Mesenchymal stem cell (in vitro differentiated cells and primary cell): Measurements from ENCODE around the gene HSPA14.

Experiments used
- DNase-seq: peaks from one replicate; pipeline ENCODE4 v3.0.0-alpha.2; 2013
- H2AFZ ChIP-seq: one replicate; pipeline ENCODE4 v1.6.1; 2013; ENCODE audit warnings: low read depth, mild to moderate bottlenecking, control low read depth, inconsistent platforms, low read length, moderate library complexity
- H2AK5ac ChIP-seq: 2 replicates; pipeline ENCODE4 v1.6.1; 2013; ENCODE audit warnings: low read length, moderate library complexity, mild to moderate bottlenecking, inconsistent platforms; ENCODE audit not compliant: severe bottlenecking
- H2BK120ac ChIP-seq: one replicate; pipeline ENCODE4 v1.6.1; 2013; ENCODE audit warnings: low read depth, mild to moderate bottlenecking, inconsistent platforms, low read length, moderate library complexity
- H2BK12ac ChIP-seq, 2 experiments: one replicate each; pipeline ENCODE4 v1.6.1; 2013; ENCODE audit warnings: inconsistent platforms in 2 of 2, low read length in 2 of 2, mild to moderate bottlenecking in 2 of 2, moderate library complexity in 2 of 2, control low read depth in 1 of 2
- H2BK15ac ChIP-seq: one replicate; pipeline ENCODE4 v1.6.1; 2013; ENCODE audit warnings: mild to moderate bottlenecking, low read depth, inconsistent platforms; ENCODE audit not compliant: poor library complexity, severe bottlenecking
- H2BK5ac ChIP-seq: 2 replicates; pipeline ENCODE4 v1.6.1; 2013; ENCODE audit warnings: low read depth, mild to moderate bottlenecking, low read length, control low read depth, inconsistent platforms; ENCODE audit not compliant: poor library complexity, severe bottlenecking
- H3K14ac ChIP-seq, 2 experiments: one replicate each; pipeline ENCODE4 v1.6.1; 2013; ENCODE audit warnings: inconsistent platforms in 2 of 2, low read length in 2 of 2, control low read depth in 1 of 2, mild to moderate bottlenecking in 1 of 2, moderate library complexity in 1 of 2
- H3K18ac ChIP-seq, 2 experiments: one replicate each; pipeline ENCODE4 v1.6.1; 2013; ENCODE audit warnings: inconsistent platforms in 2 of 2, low read length in 2 of 2, control low read depth in 1 of 2, low read depth in 1 of 2, mild to moderate bottlenecking in 1 of 2
- H3K23ac ChIP-seq, 2 experiments: one replicate each; pipeline ENCODE4 v1.6.1; 2013; ENCODE audit warnings: inconsistent platforms in 2 of 2, low read length in 2 of 2, mild to moderate bottlenecking in 2 of 2, moderate library complexity in 2 of 2, control low read depth in 1 of 2
- H3K27ac ChIP-seq: 2 replicates; pipeline ENCODE4 v1.5.1; 2013; ENCODE audit warnings: mild to moderate bottlenecking, moderate library complexity, low read length, control low read depth, inconsistent platforms; ENCODE audit not compliant: poor library complexity, severe bottlenecking
- H3K27me3 ChIP-seq, 2 experiments: 2 replicates each; pipeline versions ENCODE4 v1.6.1 to v1.7.0; 2013; ENCODE audit warnings: low read length in 2 of 2, mild to moderate bottlenecking in 2 of 2, moderate library complexity in 2 of 2, control low read depth in 1 of 2, inconsistent platforms in 1 of 2; ENCODE audit not compliant: control insufficient read depth in 1 of 2, insufficient read depth in 1 of 2
- H3K36me3 ChIP-seq, 2 experiments: 2 replicates each; pipeline versions ENCODE4 v1.6.1 to v1.7.0; 2013; ENCODE audit warnings: low read length in 2 of 2, control low read depth in 1 of 2, inconsistent platforms in 1 of 2, low read depth in 1 of 2, mild to moderate bottlenecking in 1 of 2; ENCODE audit not compliant: insufficient read depth in 2 of 2, control insufficient read depth in 1 of 2
- H3K4ac ChIP-seq, 2 experiments: one replicate each; pipeline ENCODE4 v1.6.1; 2013; ENCODE audit warnings: inconsistent platforms in 2 of 2, low read length in 2 of 2, mild to moderate bottlenecking in 2 of 2, moderate library complexity in 2 of 2, control low read depth in 1 of 2, low read depth in 1 of 2
- H3K4me1 ChIP-seq: 2 replicates; pipeline ENCODE4 v1.6.1; 2013; ENCODE audit warnings: low read depth, low read length, control low read depth; ENCODE audit not compliant: control insufficient read depth, insufficient read depth
- H3K4me2 ChIP-seq: 2 replicates; pipeline ENCODE4 v1.6.1; 2013; ENCODE audit warnings: low read length, mild to moderate bottlenecking, inconsistent platforms; ENCODE audit not compliant: poor library complexity, severe bottlenecking
- H3K4me3 ChIP-seq, 2 experiments: 2 replicates each; pipeline versions ENCODE4 v1.5.1 to v1.7.0; 2013; ENCODE audit warnings: low read length in 2 of 2, mild to moderate bottlenecking in 2 of 2, control low read depth in 1 of 2, low read depth in 1 of 2; ENCODE audit not compliant: insufficient read depth in 1 of 2
- H3K79me1 ChIP-seq: replicated peaks from 2 replicates; pipeline ENCODE4 v1.6.1; 2013; ENCODE audit warnings: mild to moderate bottlenecking, control low read depth, low read length, inconsistent platforms; ENCODE audit not compliant: poor library complexity, severe bottlenecking
- H3K9ac ChIP-seq: 2 replicates; pipeline ENCODE4 v1.7.0; 2013; ENCODE audit warnings: mild to moderate bottlenecking, low read length, moderate library complexity
- H3K9me3 ChIP-seq: 2 replicates; pipeline ENCODE4 v1.7.0; 2013; ENCODE audit warnings: mild to moderate bottlenecking, low read length; ENCODE audit not compliant: control insufficient read depth
- H4K8ac ChIP-seq: one replicate; pipeline ENCODE4 v1.6.1; 2013; ENCODE audit warnings: inconsistent platforms, mild to moderate bottlenecking, low read length, moderate library complexity
- H4K91ac ChIP-seq: one replicate; pipeline ENCODE4 v1.6.1; 2013; ENCODE audit warnings: mild to moderate bottlenecking, low read length, inconsistent platforms
- WGBS: methylation state at CpG from one replicate; pipeline ENCODE4 v1.1.7; 2013; ENCODE audit warnings: mixed read lengths; 5-methylcytosine and 5-hydroxymethylcytosine counted together

HSPA14 gene

DNA sequence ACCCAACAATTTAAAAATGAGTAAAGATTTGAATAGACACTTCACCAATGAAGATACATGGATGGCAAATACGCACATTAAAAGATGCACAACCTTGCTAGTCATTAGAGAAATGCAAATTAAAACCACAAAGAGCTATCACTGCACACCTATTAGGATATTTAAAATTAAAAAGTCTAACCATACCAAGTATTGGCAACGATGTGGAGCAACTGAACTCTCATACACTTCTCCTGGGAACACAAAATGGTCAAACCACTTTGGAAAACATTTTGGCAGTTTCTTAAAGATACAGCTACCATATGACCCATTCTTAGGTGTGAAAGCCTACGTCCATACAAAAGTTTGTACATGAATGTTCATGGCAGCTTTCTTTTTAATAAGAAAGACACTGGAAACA, 79.7 kb downstream of the HSPA14 start:
- Histone ChIP-seq H4K8ac (no peak overlapping the region), H3K4me2 (no peak overlapping the region), H2BK12ac (no peak overlapping the region), H2AK5ac (no peak overlapping the region), H3K27me3 (no peaks in the 10 kb centered on the region), H4K91ac (no peak overlapping the region), H3K27ac (no peak overlapping the region), H3K4me3 (peak overlapping the region in 1 of 2 experiments; percentile 21), H3K4me1 (no peaks in the 10 kb centered on the region), H2BK15ac (no peak overlapping the region), H3K9me3 (peaks cover 24% of the 10 kb centered on the region), H3K36me3 (peaks cover 33 to 91% of the 10 kb centered on the region in 2 experiments), H2AFZ (no peak overlapping the region), H2BK5ac (no peak overlapping the region), H3K79me1 (peaks cover 19% of the 10 kb centered on the region), H3K23ac (no peak overlapping the region), H3K14ac (no peak overlapping the region), H3K4ac (no peak overlapping the region), H3K18ac (no peak overlapping the region), H2BK120ac (no peak overlapping the region), H3K9ac (no peak overlapping the region)
- DNase-seq, result no peak
- 92% methylated on average over 3 of the region's 3 CpGs for WGBS

DNA sequence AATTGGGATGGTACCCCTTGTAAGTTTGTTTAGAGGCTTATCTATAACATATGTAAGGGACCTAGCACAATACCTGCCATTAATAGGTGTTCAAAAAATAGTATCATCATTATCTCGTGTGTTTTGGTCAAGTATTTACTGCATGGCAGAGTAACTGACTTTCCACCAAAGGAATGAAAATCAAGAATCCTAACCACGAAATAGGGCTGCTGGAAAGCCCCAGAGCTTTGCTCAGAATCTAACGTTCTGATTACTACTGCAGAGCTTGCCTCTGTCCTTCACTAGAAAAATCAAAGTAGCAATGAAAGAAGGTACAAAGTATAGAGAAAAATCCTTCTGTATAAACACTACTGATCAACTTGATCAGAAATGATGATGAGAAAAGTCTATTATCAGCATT, 80.9 kb downstream of the HSPA14 start:
- peaks cover 24% of the 10 kb centered on the region for H3K9me3 ChIP-seq
- H3K9ac ChIP-seq, result no peak overlapping the region
- H2BK15ac ChIP-seq, result no peak overlapping the region
- no peak overlapping the region for H3K4me3 ChIP-seq
- no peak overlapping the region for H2BK5ac ChIP-seq
- no peak overlapping the region for H3K14ac ChIP-seq
- no peak for DNase-seq
- H4K91ac ChIP-seq, result no peak overlapping the region
- H3K4me2 ChIP-seq, result no peak overlapping the region
- H3K18ac ChIP-seq, result no peak overlapping the region
- peaks cover 24% of the 10 kb centered on the region for H3K79me1 ChIP-seq
- H2BK12ac ChIP-seq, result no peak overlapping the region
- H2BK120ac ChIP-seq, result no peak overlapping the region
- H3K4ac ChIP-seq, result no peak overlapping the region
- no peak overlapping the region for H3K23ac ChIP-seq
- H2AK5ac ChIP-seq, result no peak overlapping the region
- no peak overlapping the region for H4K8ac ChIP-seq
- 100% methylated on average over 3 of the region's 3 CpGs for WGBS
- peaks cover 39 to 92% of the 10 kb centered on the region in 2 experiments for H3K36me3 ChIP-seq
- no peaks in the 10 kb centered on the region for H3K4me1 ChIP-seq
- no peaks in the 10 kb centered on the region for H3K27me3 ChIP-seq
- no peak overlapping the region for H3K27ac ChIP-seq
- no peak overlapping the region for H2AFZ ChIP-seq
